ENCODE measurements around the gene ZBTB17. TPM values are rescaled to one million over a fixed set of nuclear protein-coding genes. Genes with fewer than 3 reads are reported as not detected.

The ZBTB17 gene
- total and polyA plus RNA-seq, 9 of the 15 experiments (the other 6 are each of a cell fraction or from before 2014, with no cell fraction given), result 1.1 to 53.4 (median 29.6) TPM

- TF ChIP-seq DPF2 (IDR thresholded peaks at IDR 0.05), result no peak
- no peak for TF ChIP-seq DDX20 (tag; IDR thresholded peaks at IDR 0.05; ENCODE audit: low read depth)
- no peak for TF ChIP-seq BRF1 (IDR thresholded peaks at IDR 0.05; ENCODE audit: borderline replicate concordance, extremely low read depth, insufficient read length)
- no peak for TF ChIP-seq CCNT2 (IDR thresholded peaks at IDR 0.05; ENCODE audit: borderline replicate concordance, extremely low read depth, insufficient read length, low read depth, low read length)
- peak; percentile 51; the same call in 1 of the 2 replicates for TF ChIP-seq ZNF263 (CRISPR knock-in tag; IDR thresholded peaks at IDR 0.05; ENCODE audit: borderline replicate concordance)
- TF ChIP-seq THAP12 (CRISPR knock-in tag; IDR thresholded peaks at IDR 0.05), result no peak
- TF ChIP-seq SRSF9 (IDR thresholded peaks at IDR 0.05; ENCODE audit: borderline replicate concordance, low read depth, low read length), result no peak
- peak; percentile 90 for TF ChIP-seq USF2 (CRISPR knock-in tag; IDR thresholded peaks at IDR 0.05)
- TF ChIP-seq HMBOX1 (IDR thresholded peaks at IDR 0.05), result no peak
- TF ChIP-seq PRDM10 (IDR thresholded peaks at IDR 0.05; ENCODE audit: partially characterized antibody), result peak; percentile 55
- no peak for TF ChIP-seq BRD4 (IDR thresholded peaks at IDR 0.05)
- no peak for TF ChIP-seq ILF3 (IDR thresholded peaks at IDR 0.05; ENCODE audit: borderline replicate concordance)
- TF ChIP-seq MEF2D (tag; conservative IDR thresholded peaks at IDR 0.05; ENCODE audit: low read depth), result no peak
- no peak for TF ChIP-seq TCF7 (IDR thresholded peaks at IDR 0.05; ENCODE audit: borderline replicate concordance)
- TF ChIP-seq ATF1 (CRISPR knock-in tag; IDR thresholded peaks at IDR 0.05), result no peak
- TF ChIP-seq ATF1 (tag; IDR thresholded peaks at IDR 0.05), result no peak
Measured at GRCh38 chr1:16014509-16015482, 38.9 kb upstream of the ZBTB17 start (continued).

All from K562 (cell line).